ENCODE data around the gene PRICKLE2.

PRICKLE2 gene

DNA sequence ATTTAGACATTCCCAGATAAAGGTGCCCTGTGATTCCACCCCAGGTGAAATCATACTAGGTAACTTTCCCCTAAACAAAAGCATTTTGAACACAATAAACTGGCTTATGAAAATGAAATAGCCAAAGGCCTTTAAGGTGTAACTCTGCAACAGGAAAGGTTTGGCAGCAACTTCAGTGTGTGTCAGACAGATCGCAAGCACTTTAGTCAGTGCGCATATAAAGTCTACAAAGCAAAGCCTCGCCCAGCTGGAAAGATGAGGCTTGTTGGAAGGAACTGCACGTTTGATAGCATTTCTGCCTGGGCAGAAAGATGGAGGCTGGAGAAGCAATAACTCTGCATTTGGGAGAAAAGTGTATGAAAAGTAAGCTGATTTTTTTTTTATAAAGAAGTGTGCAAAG lies 57.9 kb downstream of the PRICKLE2 start:
- no peak for TF ChIP-seq CTCF (IDR thresholded peaks at IDR 0.05; ENCODE audit: control extremely low read depth, extremely low read depth, low read depth, missing control alignments)
- no peak for DNase-seq (ENCODE audit: extremely low spot score)
- CTCF ChIA-PET, result interaction anchor here (0.8 to 1.1 kb wide), 2 partner anchors 10 to 296 kb away, joined by 3 read pairs; no protein-coding TSS in a partner anchor
- POLR2A ChIA-PET, result no interaction called here

- CTCF ChIA-PET, result interaction anchor here (1.1 kb wide), 1 partner anchor 297 kb away, joined by 3 read pairs; no protein-coding TSS in a partner anchor
- POLR2A ChIA-PET, result no interaction called here
- no peak for TF ChIP-seq CTCF (IDR thresholded peaks at IDR 0.05; ENCODE audit: control extremely low read depth, extremely low read depth, low read depth, missing control alignments)
- DNase-seq (ENCODE audit: extremely low spot score), result no peak
These were observed 58.6 kb downstream of the PRICKLE2 start for GRCh38 chr3:64166584-64167162.

DNA sequence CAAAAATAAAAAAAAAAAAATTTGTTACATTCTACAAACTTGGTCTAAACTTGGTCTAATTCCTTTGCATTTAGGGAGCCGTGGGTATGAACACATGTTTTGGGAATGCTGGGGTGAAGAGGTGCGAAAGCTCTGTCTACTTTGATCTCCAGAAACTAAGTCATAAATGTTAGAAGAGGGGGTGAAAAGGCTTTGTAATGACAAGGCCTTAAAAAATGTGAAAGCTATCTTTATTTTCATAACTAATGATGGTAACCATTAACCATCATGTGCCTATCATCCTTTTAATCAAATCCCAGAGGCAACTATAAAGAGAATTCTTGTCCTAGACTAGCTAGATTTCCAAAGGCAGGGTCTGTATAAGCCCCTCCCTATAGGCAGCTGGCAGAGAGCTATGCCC lies 60.9 kb downstream of the PRICKLE2 start:
- no peak for TF ChIP-seq CTCF (IDR thresholded peaks at IDR 0.05; ENCODE audit: control extremely low read depth, extremely low read depth, low read depth, missing control alignments)
- DNase-seq (ENCODE audit: extremely low spot score), result no peak
- ChIA-PET CTCF (interaction anchor here (1.7 to 3.0 kb wide), 2 partner anchors 10 to 320 kb away, joined by 5 to 12 read pairs; no protein-coding TSS in a partner anchor), POLR2A (no interaction called here)

GRCh38 chr3:64163755-64164148 lies 61.5 kb downstream of the PRICKLE2 start:
- no peak for TF ChIP-seq CTCF (IDR thresholded peaks at IDR 0.05; ENCODE audit: control extremely low read depth, extremely low read depth, low read depth, missing control alignments)
- ChIA-PET POLR2A (no interaction called here), CTCF (interaction anchor here (1.7 to 3.0 kb wide), 2 partner anchors 10 to 321 kb away, joined by 5 to 12 read pairs; no protein-coding TSS in a partner anchor)
- peak; percentile 17 for DNase-seq (ENCODE audit: extremely low spot score)

DNA sequence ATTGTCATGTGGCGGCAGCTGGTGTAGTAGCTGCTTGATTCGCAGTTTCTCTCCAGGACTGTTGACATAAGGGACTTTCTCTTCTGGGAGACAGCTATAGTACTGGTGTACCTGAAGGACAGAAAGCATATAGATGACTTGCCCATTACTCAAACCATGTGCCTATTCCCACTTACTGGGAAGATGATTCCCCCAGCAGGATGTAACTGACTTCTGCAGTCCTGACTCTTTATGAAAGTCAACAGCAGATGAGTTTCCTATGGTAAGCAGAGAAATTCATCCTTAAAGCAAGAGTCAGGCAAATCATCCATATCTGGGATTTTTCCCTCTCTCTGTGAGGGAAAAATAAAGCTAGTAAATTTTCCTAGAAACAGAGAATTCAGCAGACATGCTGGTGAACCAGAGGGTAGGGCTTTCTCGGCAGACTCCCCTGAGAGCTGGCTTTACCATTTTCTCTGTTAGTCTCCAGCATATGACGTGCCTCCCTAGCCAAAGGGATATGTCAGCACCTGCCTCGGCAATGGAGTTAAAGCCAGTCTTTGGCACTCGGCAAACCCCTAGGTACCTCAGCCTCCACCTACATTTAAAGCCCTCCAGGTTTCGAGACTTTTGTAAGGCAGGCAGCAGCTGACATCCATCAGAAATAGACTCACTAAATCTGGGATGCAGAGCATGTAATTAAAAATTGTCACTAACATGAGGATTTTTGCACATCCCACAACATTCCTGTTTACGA lies 62.1 kb downstream of the PRICKLE2 start:
- POLR2A ChIA-PET, result interaction anchor here (0.6 kb wide), 1 partner anchor 166 kb away, joined by 5 read pairs; no protein-coding TSS in a partner anchor
- CTCF ChIA-PET, result interaction anchor here (1.0 to 3.0 kb wide), 5 partner anchors 9 to 321 kb away, joined by 3 to 12 read pairs (median 4); no protein-coding TSS in a partner anchor
- no peak for DNase-seq (ENCODE audit: extremely low spot score)
- no peak for TF ChIP-seq CTCF (IDR thresholded peaks at IDR 0.05; ENCODE audit: control extremely low read depth, extremely low read depth, low read depth, missing control alignments)

- no peak for TF ChIP-seq CTCF (IDR thresholded peaks at IDR 0.05; ENCODE audit: control extremely low read depth, extremely low read depth, low read depth, missing control alignments)
- DNase-seq (ENCODE audit: extremely low spot score), result no peak
- CTCF ChIA-PET, result interaction anchor here (1.5 kb wide), 1 partner anchor 131 kb away, joined by 3 read pairs; no protein-coding TSS in a partner anchor
- POLR2A ChIA-PET, result no interaction called here
These were observed 63.7 kb downstream of the PRICKLE2 start for GRCh38 chr3:64161481-64161952.
